Right lobe of liver (tissue), 6 donors: ENCODE results near the gene PAK4. TPM values are rescaled to one million over a fixed set of nuclear protein-coding genes. Genes with fewer than 3 reads are reported as not detected.

Source experiments
- ATAC-seq, 4 donors: fragments of 200-7000 bp; cut with Tn5 transposase; one replicate each; pipeline ENCODE4 v1.9.1; 2020; ENCODE audit warnings: mild to moderate bottlenecking in 4 of 4, moderate library complexity in 4 of 4
- DNase-seq, 3 donors: peaks; one replicate each; pipeline ENCODE4 v3.0.0-alpha.2; 2020
- H3K27ac ChIP-seq, 3 donors: fragments of 200-600 bp; one replicate each; pipeline ENCODE4 v1.8.0; 2022
- H3K27me3 ChIP-seq, 2 donors: fragments of 200-600 bp; one replicate each; pipeline ENCODE4 v1.8.0; 2022
- H3K36me3 ChIP-seq, 4 donors: fragments of 200-600 bp; sonication (generic) in 1 of 4; one replicate each; pipeline versions ENCODE4 v1.5.1 to v1.8.0; 2017 to 2022; ENCODE audit warnings: control low read depth in 1 of 4
- H3K4me1 ChIP-seq, 4 donors: fragments of 200-600 bp; sonication (generic) in 1 of 4; one replicate each; pipeline versions ENCODE4 v1.5.1 to v1.8.0; 2017 to 2022; ENCODE audit warnings: control low read depth in 1 of 4
- H3K4me3 ChIP-seq, 3 donors: fragments of 200-600 bp; one replicate each; pipeline ENCODE4 v1.8.0; 2022
- H3K9me3 ChIP-seq, 4 donors: fragments of 200-600 bp; sonication (generic) in 1 of 4; one replicate each; pipeline versions ENCODE4 v1.5.1 to v1.8.0; 2017 to 2022; ENCODE audit warnings: control low read depth in 1 of 4
- POLR2A ChIP-seq: fragments of 450-650 bp; IDR thresholded peaks from one replicate; pipeline ENCODE4 v1.6.1; 2017; ENCODE audit warnings: antibody characterized with exemption, mild to moderate bottlenecking
- WGBS: methylation state at CpG from one replicate; pipeline ENCODE4 v1.1.6; 2018; ENCODE audit warnings: low coverage, low lambda C conversion rate; ENCODE audit not compliant: insufficient coverage; ENCODE audit errors: missing lambda C conversion rate; 5-methylcytosine and 5-hydroxymethylcytosine counted together
- intact Hi-C, 2 donors: fragments of 100-400 bp; cut with DNase I; formaldehyde crosslinking; loops; one replicate each; pipeline versions ENCODE4 v1.11.2 to v1.14.1; 2022
- total RNA-seq, 6 experiments: library from RNA; depleted of rRNA in 2 of 6; stranded (reverse); fragments of >200 nt in 2 of 6; fragmentation: NEBNext Ultra II Directional in 3 of 6; extraction: Animal tissue kit (Norgen Biotek cat#: 25700) in 3 of 6; gene quantifications; one replicate each; pipeline versions ENCODE4 v1.1.0 to v1.2.4, GENCODE V29; 2016 to 2023
- TF ChIP-seq, protein P1 (sequence below), 4 donors: fragments of 200-600 bp in 3 of 4; fragments of 450-650 bp in 1 of 4; IDR thresholded peaks; one replicate each; pipeline versions ENCODE4 v1.5.1 to v1.8.0; 2016 to 2022; ENCODE audit warnings: antibody characterized with exemption in 4 of 4, mild to moderate bottlenecking in 2 of 4
- donor health status: DM: no; HTN: yes; CAD: no.
- donor health status: DM: no; HTN: no; CAD: no.
- donor health status: DM: no; HTN: no; CAD: no.
- donor health status: DM: no; HTN: yes; CAD: no.
- donor health status: DM: no; HTN: yes; CAD: no.

Gene PAK4
- total RNA-seq, 6 experiments from 2014 or later = 11.4 to 16.6 (median 14.7) TPM

DNA sequence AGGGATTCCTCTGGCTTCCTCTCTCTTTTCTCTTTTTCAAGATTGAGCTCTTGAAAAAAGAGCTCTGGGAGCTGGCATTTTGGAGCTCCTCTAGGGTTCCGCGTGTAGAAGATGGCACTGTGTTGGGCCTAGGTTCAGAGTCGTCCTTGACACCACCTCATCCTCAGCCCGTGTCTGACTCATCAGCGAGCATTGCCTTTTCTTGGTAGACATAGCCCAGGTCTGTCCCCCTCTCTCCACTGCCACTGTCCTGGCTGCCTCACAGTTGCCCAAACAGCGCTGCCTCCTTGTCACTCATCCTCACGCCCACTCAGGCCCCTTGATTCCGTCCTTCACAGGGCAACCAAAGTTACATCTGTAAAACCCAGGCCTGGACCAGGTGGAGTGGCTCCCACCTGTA, 24.6 kb downstream of the PAK4 start:
- no peak for DNase-seq
- no peak overlapping the region for H3K4me3 ChIP-seq
- TF ChIP-seq POLR2A = no peak
- TF ChIP-seq, protein P1, sequence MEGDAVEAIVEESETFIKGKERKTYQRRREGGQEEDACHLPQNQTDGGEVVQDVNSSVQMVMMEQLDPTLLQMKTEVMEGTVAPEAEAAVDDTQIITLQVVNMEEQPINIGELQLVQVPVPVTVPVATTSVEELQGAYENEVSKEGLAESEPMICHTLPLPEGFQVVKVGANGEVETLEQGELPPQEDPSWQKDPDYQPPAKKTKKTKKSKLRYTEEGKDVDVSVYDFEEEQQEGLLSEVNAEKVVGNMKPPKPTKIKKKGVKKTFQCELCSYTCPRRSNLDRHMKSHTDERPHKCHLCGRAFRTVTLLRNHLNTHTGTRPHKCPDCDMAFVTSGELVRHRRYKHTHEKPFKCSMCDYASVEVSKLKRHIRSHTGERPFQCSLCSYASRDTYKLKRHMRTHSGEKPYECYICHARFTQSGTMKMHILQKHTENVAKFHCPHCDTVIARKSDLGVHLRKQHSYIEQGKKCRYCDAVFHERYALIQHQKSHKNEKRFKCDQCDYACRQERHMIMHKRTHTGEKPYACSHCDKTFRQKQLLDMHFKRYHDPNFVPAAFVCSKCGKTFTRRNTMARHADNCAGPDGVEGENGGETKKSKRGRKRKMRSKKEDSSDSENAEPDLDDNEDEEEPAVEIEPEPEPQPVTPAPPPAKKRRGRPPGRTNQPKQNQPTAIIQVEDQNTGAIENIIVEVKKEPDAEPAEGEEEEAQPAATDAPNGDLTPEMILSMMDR (IDR thresholded peaks at IDR 0.05) = no peak
- no peaks in the 10 kb centered on the region for H3K9me3 ChIP-seq
- H3K27ac ChIP-seq = no peak overlapping the region
- H3K4me1 ChIP-seq = peaks cover 0 to 12% (median 5%) of the 10 kb centered on the region in 4 donors
- no peaks in the 10 kb centered on the region for H3K36me3 ChIP-seq
- ATAC-seq = no peak
- intact Hi-C loops = no loop called here
- WGBS = 89% methylated on average over 5 of the region's 8 CpGs
- no peaks in the 10 kb centered on the region for H3K27me3 ChIP-seq

DNA sequence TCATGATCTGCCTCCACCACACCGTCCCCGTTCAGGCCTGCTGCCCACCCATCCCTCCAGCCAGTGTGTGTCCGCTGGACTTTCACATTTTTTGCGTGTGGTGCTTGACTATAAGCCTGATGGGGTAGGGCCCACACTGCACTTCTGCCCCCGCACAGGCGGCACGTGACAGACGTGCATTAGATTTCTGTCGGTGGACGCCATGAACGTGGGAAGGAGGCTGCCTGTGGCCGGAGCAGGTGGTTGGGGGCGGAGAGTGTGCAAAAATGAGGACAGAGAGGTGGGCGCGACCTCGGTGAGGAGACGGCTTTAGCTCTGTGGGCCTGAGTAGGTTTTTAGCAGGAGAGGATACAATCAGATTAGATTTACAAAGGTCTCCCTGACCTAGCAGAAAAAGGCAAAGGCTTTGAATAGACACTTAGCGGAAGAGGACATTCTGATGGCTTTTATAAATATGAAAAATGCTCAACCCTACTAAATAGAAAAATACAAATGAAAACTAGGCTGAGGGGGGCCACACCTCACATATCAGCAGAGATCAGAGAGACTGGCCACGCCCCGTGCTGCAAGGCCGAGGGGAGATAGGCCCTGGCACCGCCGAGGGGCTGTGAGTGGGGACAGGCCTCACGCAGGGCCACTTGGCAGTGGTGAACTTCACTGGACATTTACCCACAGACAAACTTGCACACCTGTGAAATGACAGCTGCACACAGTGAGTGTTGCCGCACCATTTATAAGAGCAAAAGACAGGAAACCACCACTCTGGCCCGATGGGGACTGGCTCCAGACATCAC, 25.4 kb downstream of the PAK4 start:
- H3K4me3 ChIP-seq = no peak overlapping the region
- TF ChIP-seq, protein P1 (IDR thresholded peaks at IDR 0.05) = no peak
- no peak for TF ChIP-seq POLR2A
- intact Hi-C loops = no loop called here
- H3K36me3 ChIP-seq = no peaks in the 10 kb centered on the region
- no peaks in the 10 kb centered on the region for H3K9me3 ChIP-seq
- H3K4me1 ChIP-seq = peaks cover 0 to 12% (median 6%) of the 10 kb centered on the region in 4 donors
- no peak for ATAC-seq
- no peak for DNase-seq
- H3K27me3 ChIP-seq = no peaks in the 10 kb centered on the region
- no peak overlapping the region for H3K27ac ChIP-seq
- 80% methylated on average over 19 of the region's 26 CpGs for WGBS

DNA sequence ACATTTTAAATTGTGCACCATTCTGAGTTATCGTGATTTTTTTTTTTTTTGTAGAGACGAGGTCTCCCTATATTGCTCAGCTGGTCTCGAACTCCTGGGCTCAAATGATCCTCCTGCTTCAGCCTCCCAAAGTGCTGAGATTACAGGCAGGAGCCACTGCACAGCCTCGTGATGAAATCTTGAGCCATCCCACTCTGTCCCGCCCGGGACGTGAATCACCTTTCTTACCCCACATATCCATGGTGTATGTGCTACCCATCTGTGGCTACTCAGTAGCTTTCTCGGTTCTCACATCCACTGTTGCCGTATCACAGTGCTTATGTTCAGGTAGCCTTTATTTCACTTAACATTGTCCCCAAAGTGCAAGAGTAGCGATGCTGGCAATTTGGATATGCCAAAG, 26.5 kb downstream of the PAK4 start:
- Histone ChIP-seq H3K4me3 (no peak overlapping the region), H3K4me1 (peaks cover 0 to 19% (median 6%) of the 10 kb centered on the region in 4 donors), H3K27me3 (no peaks in the 10 kb centered on the region), H3K27ac (no peak overlapping the region), H3K36me3 (no peaks in the 10 kb centered on the region), H3K9me3 (no peaks in the 10 kb centered on the region)
- 92% methylated on average over 8 of the region's 10 CpGs for WGBS
- intact Hi-C loops = no loop called here
- ATAC-seq (no peak), DNase-seq (no peak)
- TF ChIP-seq, protein P1 (IDR thresholded peaks at IDR 0.05) = no peak
- TF ChIP-seq POLR2A = no peak

DNA sequence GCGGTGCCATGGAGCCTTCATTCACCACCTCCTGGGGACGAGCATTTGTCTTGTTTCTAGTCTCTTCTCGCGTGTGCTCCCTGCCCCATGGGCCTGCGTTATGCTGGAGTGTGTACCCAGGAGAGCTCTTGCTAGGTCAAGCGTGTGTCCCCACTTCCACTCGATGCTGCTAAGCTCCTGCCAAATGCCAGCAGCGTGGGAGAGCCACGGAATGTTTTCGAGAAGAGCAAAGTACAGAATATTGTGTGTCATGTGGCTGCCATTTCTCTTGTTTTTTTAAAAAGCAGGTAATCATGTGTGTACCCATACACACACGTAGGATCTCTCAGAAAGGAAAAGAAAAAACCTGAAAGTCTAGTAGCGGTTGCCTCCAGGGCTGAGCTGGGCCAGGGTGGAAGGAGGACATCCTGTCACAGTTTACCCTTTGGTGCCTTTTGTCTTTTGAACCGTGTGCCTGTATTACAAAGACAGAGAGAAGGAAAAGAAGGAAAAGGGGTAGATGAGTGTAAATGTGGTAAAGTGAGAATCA, 28.6 kb downstream of the PAK4 start:
- H3K27me3 ChIP-seq = no peaks in the 10 kb centered on the region

More for the DNA sequence above, 28.6 kb downstream of the PAK4 start:
- peaks cover 0 to 25% (median 6%) of the 10 kb centered on the region in 4 donors for H3K4me1 ChIP-seq
- H3K4me3 ChIP-seq = no peak overlapping the region
- peak; percentile 47 to 55 (median 50) for ATAC-seq
- intact Hi-C loops = no loop called here
- WGBS = 44% methylated on average over 13 of the region's 13 CpGs
- TF ChIP-seq, protein P1 (IDR thresholded peaks at IDR 0.05) = no peak
- no peak for TF ChIP-seq POLR2A
- peak overlapping the region in 1 of 3 donors; percentile 46 for H3K27ac ChIP-seq
- no peak for DNase-seq
- no peaks in the 10 kb centered on the region for H3K9me3 ChIP-seq
- no peaks in the 10 kb centered on the region for H3K36me3 ChIP-seq
